GM18508 (cell line): ENCODE measurements around the gene ASCL4.
"Not testable (repeated sequence)": the region's sequence is repeated elsewhere in the genome, so short reads cannot be mapped to it uniquely, and the experiment has no call there.

Experiments used
- ATAC-seq: cut with Tn5 transposase; IDR thresholded peaks from one replicate; pipeline ENCODE4 v1.9.1; 2021; ENCODE audit warnings: moderate number of reproducible peaks; ENCODE audit not compliant: insufficient read depth, unreplicated experiment

Gene ASCL4, protein sequence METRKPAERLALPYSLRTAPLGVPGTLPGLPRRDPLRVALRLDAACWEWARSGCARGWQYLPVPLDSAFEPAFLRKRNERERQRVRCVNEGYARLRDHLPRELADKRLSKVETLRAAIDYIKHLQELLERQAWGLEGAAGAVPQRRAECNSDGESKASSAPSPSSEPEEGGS

DNA sequence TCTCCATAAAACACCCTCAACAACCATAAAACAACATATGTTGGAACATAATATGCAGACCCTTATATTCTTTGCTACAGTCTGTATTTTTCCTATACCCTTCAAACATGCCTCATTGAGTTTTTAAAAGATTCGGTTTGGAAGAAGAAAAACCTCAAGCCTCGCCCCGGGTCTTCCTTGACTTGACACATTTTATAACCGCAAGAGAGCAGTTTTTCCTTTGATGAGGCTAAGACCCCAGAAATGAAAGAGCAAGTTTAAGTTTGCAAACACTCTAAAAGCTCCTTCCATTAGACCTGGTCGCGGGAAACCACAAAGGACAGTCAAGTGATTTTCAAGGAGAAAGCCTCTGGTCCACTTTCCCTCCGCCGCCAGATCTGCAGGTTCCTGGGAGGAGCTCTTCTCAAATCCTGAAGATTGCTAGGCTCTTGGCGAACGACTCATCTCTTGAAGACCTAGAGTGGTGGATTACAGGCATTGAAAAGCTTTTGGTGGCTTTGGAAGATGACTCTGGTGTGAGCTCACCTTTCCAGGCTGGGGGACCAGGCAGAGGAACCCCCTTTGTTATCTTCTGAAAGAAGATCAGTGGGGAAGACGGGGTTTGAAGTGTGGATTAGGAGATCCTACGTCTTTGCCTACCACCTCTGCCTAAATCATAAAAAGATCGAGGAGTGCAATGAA lies at the start of gene ASCL4:
Gene ASCL4, plus strand, starts transcription at position 356 of the 681 bp plus-strand sequence. CDS start 515 bp downstream, outside the sequence.
- ATAC-seq = no peak

DNA sequence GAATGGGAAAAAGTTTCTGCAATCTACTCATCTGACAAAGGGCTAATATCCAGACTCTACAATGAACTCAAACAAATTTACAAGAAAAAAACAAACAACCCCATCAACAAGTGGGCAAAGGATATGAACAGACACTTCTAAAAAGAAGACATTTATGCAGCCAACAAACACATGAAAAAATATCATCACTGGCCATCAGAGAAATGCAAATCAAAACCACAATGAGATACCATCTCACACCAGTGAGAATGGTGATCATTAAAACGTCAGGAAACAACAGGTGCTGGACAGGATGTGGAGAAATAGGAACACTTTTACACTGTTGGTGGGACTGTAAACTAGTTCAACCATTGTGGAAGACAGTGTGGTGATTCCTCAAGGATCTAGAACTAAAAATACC lies 47.2 kb upstream of the ASCL4 start:
- not testable (repeated sequence) for ATAC-seq

DNA sequence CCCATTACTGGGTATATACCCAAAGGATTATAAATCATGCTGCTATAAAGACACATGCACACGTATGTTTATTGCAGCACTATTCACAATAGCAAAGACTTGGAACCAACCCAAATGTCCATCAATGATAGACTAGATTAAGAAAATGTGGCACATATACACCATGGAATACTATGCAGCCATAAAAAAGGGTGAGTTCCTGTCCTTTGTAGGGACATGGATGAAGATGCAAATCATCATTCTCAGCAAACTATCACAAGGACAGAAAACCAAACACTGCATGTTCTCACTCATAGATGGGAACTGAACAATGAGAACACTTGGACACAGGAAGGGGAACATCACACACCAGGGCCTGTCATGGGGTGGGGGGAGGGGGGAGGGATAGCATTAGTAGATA lies 46.8 kb upstream of the ASCL4 start:
- not testable (repeated sequence) for ATAC-seq

DNA sequence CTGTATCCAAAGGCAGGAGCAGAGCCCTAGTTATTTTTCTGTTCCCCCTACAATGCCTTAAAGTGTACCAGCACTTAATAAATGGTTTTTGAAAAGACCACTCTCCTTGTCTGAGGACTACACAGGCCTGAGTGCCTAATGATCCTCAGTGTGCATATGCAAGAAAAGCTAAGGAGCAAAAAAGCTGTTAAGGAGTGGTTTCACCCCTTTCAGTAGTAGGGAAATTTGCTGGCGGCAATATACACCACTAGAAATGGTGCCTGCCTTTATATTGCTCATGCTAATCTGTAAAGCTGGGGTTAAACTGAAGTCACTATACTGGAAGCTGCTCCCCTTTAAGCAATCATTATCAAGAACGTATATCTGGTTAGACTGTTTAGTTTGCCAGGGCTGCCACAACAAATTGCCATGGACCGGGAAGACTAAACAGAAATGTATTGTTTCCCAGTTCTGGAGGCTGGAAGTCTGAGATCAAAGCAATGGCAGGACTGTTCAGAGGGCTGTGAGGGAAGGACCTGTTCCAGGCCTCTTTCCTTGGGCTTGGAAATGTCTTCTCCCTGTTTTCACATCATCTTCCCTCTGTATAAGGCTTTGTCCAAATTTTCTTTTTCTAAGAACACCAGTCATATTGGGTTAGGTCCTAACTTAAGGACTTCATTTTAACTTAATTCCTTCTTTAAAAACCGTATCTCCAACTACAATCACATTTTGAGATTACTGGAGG lies 43.7 kb upstream of the ASCL4 start:
- no peak for ATAC-seq

DNA sequence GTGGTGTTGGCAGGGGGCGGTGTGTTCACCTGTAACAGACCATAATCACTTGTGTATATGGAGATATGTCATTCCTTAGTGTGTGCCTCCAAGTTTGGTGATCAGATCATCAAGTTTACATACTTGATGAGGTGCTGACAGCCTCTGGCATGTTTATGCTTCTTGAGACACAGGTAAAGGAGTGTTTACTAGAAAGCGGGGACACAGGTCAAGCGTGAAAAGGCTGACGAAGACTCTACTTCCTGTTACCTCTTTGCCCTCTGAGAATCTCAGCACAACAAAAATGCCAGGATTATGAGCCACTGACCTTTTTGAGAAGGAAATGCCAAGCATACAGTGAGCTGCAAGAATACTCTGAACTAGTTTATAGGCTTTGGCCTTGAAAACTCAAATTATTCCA lies 43.1 kb upstream of the ASCL4 start:
- no peak for ATAC-seq

DNA sequence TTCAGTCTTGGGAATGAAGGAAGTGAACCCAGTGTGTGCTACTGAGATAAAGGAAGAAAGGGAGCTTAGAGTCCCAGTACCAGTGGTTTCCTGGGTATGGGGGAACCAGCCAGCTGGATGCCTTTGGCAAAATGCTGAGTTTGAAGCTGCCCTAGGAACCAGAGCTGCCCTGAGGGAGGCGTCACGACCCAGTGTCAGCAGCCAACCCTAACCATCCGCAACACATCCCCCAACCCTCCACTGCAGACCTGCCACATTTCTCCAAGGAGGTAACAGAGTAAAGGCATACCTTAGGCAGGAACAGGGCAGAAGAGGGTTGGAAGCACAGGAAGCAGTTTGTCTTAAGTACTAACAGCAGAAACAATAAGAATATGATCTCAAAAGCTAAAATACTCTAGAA lies 42.1 kb upstream of the ASCL4 start:
- ATAC-seq = no peak

DNA sequence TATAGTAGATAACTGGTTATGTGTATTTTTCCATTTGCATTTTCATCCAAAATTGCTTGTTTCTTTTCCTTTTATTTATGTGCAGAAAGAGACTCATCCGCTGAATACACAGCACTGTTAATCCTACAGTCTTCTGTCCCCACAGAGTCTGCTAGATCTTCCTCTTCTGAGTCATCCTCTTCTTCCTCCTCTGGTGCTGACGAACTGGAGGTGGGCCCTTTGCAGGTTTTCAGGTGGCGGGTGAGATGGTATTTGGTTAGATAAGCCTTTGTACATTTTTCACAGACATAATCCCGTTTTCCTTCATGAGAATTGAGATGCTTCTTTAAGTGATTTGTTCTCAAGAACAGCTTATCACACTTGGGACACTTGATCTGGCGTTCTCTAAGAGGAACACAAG lies 40.4 kb upstream of the ASCL4 start:
- ATAC-seq = no peak

DNA sequence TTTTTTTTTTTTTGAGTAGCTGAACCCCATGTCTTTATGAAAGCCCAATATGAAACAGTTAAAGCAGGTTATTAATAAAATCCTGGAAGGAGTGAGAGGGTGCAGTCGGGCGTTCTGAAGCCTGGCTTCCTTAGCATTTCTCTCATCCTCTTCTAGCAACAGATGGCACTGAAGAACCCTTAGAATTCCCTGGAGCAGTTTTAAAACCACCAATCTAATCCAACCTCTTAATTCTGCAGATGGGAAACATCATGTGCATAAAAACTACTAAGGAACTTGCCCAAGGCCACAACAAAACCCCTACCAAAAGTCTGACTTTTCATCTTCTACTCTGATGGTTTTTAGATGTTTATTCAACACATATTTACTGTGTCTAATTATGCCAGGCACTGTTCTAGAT lies 38.7 kb upstream of the ASCL4 start:
- no peak for ATAC-seq

DNA sequence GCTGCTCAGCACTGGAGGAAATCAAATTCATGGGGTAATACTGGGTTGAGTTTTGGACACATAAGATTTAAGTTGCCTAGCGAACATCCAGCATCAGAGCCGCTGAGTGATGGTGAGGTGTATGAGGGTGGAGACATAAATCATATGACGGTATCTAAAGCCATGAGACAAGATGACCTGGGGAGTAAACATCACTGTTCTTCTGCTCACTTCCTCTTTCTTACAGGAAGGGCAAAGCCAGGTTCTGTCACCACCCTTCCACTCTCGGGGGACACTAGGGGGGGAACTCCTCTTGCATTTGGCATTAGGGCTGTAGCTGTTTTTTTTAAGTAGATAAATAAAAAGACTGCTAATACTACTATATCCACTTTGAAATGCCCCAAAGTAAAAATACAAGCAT lies 37.6 kb upstream of the ASCL4 start:
- peak; percentile 73 for ATAC-seq

DNA sequence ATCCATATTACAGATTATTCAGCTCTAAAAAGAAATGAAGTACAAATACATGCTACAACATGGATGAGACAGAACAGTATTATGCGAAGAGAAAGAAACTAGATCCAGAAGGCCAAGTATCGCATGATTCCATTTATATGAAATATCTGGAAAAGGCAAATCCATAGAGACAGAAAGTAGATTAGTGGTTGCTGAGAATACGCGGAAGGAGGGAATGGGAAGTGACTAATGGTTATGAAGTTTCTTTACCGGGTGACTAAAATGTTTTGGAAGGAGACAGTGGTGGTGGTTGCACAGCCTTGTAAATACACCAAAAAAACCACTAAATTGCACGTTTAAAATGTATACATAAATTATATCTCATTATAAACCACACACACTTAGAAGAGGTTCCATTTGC lies 26.0 kb upstream of the ASCL4 start:
- no peak for ATAC-seq

DNA sequence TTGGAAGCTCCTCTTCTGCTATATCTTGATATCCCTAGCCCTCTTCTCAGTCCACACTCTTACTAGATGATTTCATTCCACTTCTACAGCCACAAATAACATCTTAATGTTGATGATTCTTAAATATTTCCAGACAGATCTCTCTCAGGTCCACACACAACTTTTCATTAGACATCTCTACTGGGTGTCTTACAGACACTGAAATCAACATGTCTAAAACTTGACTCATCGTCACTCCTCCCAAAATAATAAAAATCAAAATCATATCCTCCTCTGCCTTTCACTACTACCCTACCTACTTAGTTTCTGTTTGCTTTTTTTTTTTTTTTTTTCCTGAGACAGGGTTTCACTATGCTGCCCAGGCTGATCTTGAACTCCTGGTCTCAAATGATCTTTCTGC lies 25.4 kb upstream of the ASCL4 start:
- no peak for ATAC-seq

DNA sequence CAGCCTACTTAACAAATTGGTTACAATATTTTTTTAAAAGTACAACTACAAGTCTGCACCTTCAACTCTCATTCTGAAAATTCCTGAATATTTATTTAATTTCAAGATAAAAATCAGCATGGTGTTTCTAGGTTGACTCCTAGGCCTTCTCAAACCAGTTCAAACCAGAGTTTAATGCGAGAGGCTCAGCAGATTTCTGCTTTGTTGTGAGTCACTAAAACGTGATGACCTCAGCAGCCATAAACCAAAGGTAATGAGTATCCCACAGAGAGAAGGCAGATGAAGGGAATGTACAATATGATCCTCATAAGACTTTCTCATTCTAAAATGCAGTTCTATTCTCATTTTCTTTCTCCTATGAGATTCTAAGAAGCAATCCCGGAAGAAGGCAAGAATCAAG lies 15.1 kb upstream of the ASCL4 start:
- ATAC-seq = no peak

DNA sequence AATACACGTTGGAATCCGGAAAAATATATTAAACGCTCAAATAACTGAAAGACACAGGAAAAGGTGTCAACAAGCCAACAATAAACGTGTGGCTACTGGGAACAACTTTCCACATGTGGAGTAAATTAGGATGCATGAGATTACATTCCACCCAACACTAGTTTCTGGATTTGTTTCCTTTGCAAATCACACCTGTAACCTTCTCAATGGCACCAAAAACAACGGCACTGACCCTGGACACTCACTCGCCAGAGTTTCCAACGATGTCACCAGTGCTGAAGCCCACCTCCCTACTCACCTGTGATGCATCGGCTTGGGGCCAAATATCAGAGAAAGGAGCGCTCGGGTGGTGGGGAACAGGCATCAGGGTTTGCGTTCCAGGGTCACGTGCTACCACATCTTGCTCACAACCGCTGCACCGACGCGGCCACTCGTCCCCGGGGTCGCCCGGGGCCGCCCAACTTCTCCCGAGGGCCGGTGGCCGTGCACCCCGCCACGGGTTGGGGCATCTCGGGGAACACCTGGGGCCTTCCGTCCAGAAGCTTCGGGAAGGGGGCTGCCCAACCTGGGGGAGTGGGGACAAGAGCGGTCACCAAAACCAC lies 14.2 kb upstream of the ASCL4 start:
- ATAC-seq = no peak

DNA sequence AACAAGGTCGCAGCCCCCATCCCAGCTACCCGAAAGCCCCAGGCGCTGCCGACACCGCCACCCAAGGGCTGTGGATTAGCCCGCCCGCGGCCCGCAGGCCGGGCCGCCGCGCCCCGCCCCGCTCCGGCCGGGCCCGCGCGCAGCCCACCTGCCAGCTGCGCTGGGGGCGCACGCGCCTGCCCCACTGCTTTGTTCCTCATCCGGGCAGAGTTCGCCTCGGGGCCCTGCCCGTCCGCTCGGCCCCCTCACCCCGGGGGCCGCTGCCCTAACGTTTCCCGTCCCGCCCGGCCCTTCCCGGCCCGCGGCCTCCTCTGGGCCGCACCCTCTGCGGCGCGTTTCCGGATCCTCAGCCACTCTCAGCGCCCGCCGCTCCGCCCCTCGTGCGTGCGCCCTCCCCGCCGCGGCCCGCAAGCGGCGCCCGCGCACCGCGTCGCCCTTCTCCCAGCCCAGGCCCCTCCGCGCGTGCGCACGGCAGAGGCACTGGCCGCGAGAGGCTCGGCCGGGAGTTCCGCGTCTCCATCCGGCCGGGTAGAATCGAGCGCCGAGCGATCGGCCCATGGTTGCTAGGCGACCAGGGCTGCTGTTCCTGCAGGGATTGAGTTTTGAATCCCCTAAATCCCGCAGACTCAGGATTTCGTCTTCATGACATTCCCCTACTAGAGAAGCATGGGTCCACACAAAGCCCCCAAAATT lies 13.5 kb upstream of the ASCL4 start, which contains the start of gene PRDM4:
Gene PRDM4, minus strand, starts transcription at position 329 of the 693 bp plus-strand sequence. CDS start 622 bp downstream, outside the sequence.
- peak; percentile 71 for ATAC-seq

DNA sequence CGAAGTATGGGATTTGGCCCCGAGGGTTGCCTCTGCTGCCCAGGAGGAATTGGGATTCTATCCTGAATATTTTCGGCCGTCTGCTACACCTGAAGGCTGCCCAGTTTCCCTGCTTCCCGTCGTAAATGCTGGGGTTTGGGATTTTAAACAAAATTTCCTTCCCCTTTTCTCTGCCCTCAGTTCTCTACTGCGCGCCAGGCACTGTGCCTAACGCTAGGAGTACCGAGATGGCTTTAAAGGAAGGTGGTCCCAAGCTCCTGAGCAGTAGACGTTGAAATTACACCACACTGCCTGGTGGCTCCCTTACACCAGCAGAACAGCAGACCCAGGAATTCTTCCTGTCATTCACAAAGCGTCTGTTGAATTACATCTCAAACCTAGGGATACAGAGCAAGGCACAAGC lies 13.0 kb upstream of the ASCL4 start:
- ATAC-seq = no peak

DNA sequence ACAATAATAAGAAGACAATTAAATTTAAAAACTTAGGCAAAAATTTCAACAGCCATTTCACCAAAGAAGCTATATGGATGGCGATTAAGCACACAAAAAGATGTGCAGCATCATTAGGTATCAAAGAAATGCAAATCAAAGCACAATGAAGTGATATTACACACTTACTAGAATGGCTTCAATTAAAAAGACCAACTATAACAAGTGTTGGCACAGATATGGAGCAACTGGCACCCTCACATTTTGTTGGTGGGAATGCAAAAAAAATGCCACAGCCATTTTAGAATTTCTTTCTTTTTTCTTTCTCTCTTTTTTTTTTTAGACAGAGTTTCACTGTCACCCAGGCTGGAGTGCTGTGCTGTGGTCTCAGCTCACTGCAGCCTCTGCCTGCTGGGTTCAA lies 11.6 kb upstream of the ASCL4 start:
- ATAC-seq = no peak

DNA sequence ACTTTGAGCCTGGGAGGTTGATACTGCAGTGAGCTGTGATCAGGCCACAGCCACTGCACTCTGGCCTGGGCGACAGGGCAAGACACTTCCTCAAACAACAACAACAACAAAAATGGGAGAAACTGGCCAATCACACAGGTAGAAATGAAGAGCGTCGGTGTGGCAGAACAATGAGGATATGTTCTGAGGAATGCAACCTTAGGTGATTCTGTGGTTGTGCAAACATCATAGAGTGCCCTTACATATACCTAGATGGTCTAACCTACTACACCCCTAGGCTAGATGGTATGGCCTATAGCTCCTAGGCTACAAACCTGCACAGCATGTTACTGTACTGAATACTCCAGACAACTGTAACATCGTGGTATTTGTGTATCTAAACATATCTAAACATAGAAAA lies 9.9 kb upstream of the ASCL4 start:
- ATAC-seq = no peak

DNA sequence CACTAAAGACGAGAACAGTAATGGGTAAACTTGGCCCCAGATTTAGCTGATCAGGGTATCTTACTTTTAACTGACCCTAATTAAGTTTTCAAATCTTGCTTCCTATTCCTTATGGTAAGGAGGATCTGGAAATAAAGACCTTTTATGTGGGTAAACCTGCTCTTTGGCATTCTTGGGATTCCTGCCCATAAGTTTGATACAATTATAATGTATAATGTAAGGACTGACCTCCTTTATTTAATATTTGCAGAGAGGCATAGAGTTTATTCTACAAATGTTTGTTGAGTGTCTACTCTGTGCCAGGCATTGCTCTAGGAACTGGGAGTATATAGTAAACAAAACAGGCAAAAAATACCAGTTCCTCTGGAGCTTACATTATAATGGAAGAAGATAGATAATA lies 9.2 kb upstream of the ASCL4 start:
- no peak for ATAC-seq

DNA sequence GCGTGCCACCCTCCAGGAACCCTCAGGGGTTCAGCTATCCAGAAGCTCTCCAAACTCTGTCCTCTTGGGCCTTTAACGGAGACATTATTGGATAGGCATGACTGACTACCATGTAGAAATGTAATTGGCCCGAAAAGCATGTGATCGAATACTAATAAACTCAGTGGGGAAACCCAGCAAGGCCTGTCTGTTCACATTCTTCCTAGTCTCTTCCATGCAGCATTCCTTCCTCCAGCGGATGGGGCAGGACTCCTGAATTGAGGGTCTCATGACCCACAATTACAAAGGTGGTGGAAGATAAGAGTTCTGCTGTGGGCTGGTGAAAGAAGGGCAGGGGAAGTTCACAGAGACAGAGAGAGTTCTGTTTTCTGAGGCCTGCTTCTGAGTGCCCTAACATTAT lies 7.0 kb upstream of the ASCL4 start:
- ATAC-seq = no peak

DNA sequence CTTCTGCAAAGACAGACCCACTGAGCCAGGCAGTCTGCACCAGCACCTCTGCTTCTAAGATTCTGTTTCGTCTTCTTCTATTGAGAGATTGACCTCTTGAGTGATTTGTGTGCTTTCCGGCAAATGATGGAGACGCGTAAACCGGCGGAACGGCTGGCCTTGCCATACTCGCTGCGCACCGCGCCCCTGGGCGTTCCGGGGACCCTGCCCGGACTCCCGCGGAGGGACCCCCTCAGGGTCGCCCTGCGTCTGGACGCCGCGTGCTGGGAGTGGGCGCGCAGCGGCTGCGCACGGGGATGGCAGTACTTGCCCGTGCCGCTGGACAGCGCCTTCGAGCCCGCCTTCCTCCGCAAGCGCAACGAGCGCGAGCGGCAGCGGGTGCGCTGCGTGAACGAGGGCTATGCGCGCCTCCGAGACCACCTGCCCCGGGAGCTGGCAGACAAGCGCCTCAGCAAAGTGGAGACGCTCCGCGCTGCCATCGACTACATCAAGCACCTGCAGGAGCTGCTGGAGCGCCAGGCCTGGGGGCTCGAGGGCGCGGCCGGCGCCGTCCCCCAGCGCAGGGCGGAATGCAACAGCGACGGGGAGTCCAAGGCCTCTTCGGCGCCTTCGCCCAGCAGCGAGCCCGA lies 703 bp downstream of the ASCL4 start:
- no peak for ATAC-seq
